ENCODE measurements around the gene SAXO1.

- TF ChIP-seq CTCF (conservative IDR thresholded peaks at IDR 0.05) (no peak), EZH2 (IDR thresholded peaks at IDR 0.05; ENCODE audit: low read depth) (no peak)
Observed at GRCh38 chr9:18923671-18924430, 109.2 kb downstream of the SAXO1 start.
